Mammary microvascular endothelial cell (primary cell): ENCODE results near the gene TPSAB1. TPM values are rescaled to one million over a fixed set of nuclear protein-coding genes. Genes with fewer than 3 reads are reported as not detected.

ENCODE experiments used
- total RNA-seq: library from RNA; depleted of rRNA; stranded (reverse); fragments of >200 nt; gene quantifications from 2 replicates; pipeline ENCODE4 v1.2.3, GENCODE V29; 2015

The TPSAB1 gene
- total RNA-seq, result not detected in 2 replicates

GRCh38 chr16:1240436-1240835 lies at the start of gene TPSAB1:
Gene TPSAB1 (plus strand): TSS chr16:1240705. CDS start chr16:1240939, 234 bp downstream.

GRCh38 chr16:1225051-1225451 lies 15.5 kb upstream of the TPSAB1 start, which contains the start of gene TPSG1:
Gene TPSG1 (minus strand): TSS chr16:1225268. CDS start chr16:1225252, 16 bp downstream.

GRCh38 chr16:1230084-1230470 lies 10.4 kb upstream of the TPSAB1 start, which contains the start of gene TPSB2:
Gene TPSB2 (minus strand): TSS chr16:1230184. CDS start chr16:1229951, 233 bp downstream.

GRCh38 chr16:1255276-1256122 lies 15.0 kb downstream of the TPSAB1 start, which contains the start of gene TPSD1:
Gene TPSD1 (plus strand): TSS chr16:1256069. CDS start chr16:1256281, 212 bp downstream.

Other genes starting within 250 kb of the TPSAB1 start
- gene SSTR5, start 168.0 kb upstream of the TPSAB1 start, total RNA-seq, result not detected in 2 replicates
- gene C1QTNF8, start 144.5 kb upstream of the TPSAB1 start, total RNA-seq, result not detected in 2 replicates
- not detected in 2 replicates for gene CACNA1H, start 87.6 kb upstream of the TPSAB1 start, total RNA-seq
- not detected in 2 replicates for gene TPSG1, start 15.4 kb upstream of the TPSAB1 start, total RNA-seq
- gene TPSB2, start 10.5 kb upstream of the TPSAB1 start, total RNA-seq, result not detected in 2 replicates
- not detected in 2 replicates for gene TPSD1, start 15.4 kb downstream of the TPSAB1 start, total RNA-seq
- gene UBE2I, start 68.9 kb downstream of the TPSAB1 start, total RNA-seq, result 72.6 and 78.7 TPM in 2 replicates
- gene BAIAP3, start 92.9 kb downstream of the TPSAB1 start, total RNA-seq, result 0.33 and 0.54 TPM in 2 replicates
- 122 and 128 TPM in 2 replicates for gene TSR3, start 111.2 kb downstream of the TPSAB1 start, total RNA-seq
- gene GNPTG, start 111.2 kb downstream of the TPSAB1 start, total RNA-seq, result 44.8 and 46.0 TPM in 2 replicates
- 7.3 and 8.8 TPM in 2 replicates for gene UNKL, start 174.0 kb downstream of the TPSAB1 start, total RNA-seq
- gene UQCC4, start 180.0 kb downstream of the TPSAB1 start, total RNA-seq, result 18.6 and 28.3 TPM in 2 replicates
- not detected in 2 replicates for gene PERCC1, start 190.4 kb downstream of the TPSAB1 start, total RNA-seq
- 0.05 TPM in 1 of 2 replicates, not detected in the other for gene CCDC154, start 203.9 kb downstream of the TPSAB1 start, total RNA-seq
- gene CLCN7, start 234.3 kb downstream of the TPSAB1 start, total RNA-seq, result 39.7 and 45.1 TPM in 2 replicates
- 0.20 TPM in 1 of 2 replicates, not detected in the other for gene PTX4, start 248.2 kb downstream of the TPSAB1 start, total RNA-seq